Ovary (tissue), 9 donors: ENCODE results near the gene CAPN5. TPM values are rescaled to one million over a fixed set of nuclear protein-coding genes. Genes with fewer than 3 reads are reported as not detected.

Source experiments
- DNase-seq, 5 donors: peaks; one replicate each; pipeline ENCODE4 v3.0.0-alpha.2; 2019 to 2020
- H3K27ac ChIP-seq, 2 donors: fragments of 200-600 bp; one replicate each; pipeline versions ENCODE4 v1.5.1 to v1.8.0; 2019 to 2022
- H3K27me3 ChIP-seq: fragments of 200-600 bp; one replicate; pipeline ENCODE4 v1.8.0; 2022
- H3K36me3 ChIP-seq: fragments of 200-600 bp; sonication (generic); one replicate; pipeline ENCODE4 v1.5.1; 2019
- H3K4me1 ChIP-seq: one replicate; pipeline ENCODE4 v1.8.1; 2013; ENCODE audit warnings: mild to moderate bottlenecking, moderate library complexity; ENCODE audit not compliant: insufficient read depth
- H3K4me3 ChIP-seq: fragments of 200-600 bp; sonication (generic); one replicate; pipeline ENCODE4 v1.5.1; 2017
- H3K9me3 ChIP-seq, 2 donors: fragments of 200-600 bp in 1 of 2; sonication (generic) in 1 of 2; one replicate each; pipeline versions ENCODE4 v1.5.1 to v1.8.1; 2013 to 2019; ENCODE audit warnings: mild to moderate bottlenecking in 1 of 2, moderate library complexity in 1 of 2
- EP300 ChIP-seq: sonication (generic); formaldehyde crosslinking; IDR thresholded peaks from one replicate; pipeline ENCODE4 v1.6.1; 2017; ENCODE audit warnings: antibody characterized with exemption
- POLR2A ChIP-seq: fragments of 450-650 bp; IDR thresholded peaks from one replicate; pipeline ENCODE4 v1.6.1; 2017; ENCODE audit warnings: antibody characterized with exemption, mild to moderate bottlenecking, moderate library complexity
- WGBS, 3 donors: extraction: QIAGEN DNeasy Blood & Tissue Kit in 1 of 3; methylation state at CpG; one replicate each; pipeline versions ENCODE4 v1.1.5 to v1.1.7; 2013 to 2017; 5-methylcytosine and 5-hydroxymethylcytosine counted together
- intact Hi-C, 4 donors: fragments of 100-400 bp; cut with DNase I; formaldehyde crosslinking; loops; one replicate each; pipeline versions ENCODE4 v1.11.0 to v1.15.1; 2022 to 2023
- polyA plus RNA-seq, 2 donors: library from polyadenylated mRNA; stranded (reverse); fragments of 200-250 nt in 1 of 2; fragments of 350-450 nt in 1 of 2; fragmentation: Illumina TruSeq in 1 of 2; extraction: RNeasy Lipid Tissue Mini Kit (QIAGEN cat#74804) in 1 of 2; gene quantifications; one replicate each; pipeline ENCODE4 v1.2.3, GENCODE V29; 2013 to 2014
- total RNA-seq, 7 donors: library from RNA; depleted of rRNA in 2 of 7; stranded (reverse); fragments of >200 nt in 2 of 7; fragmentation: NEBNext Ultra II Directional in 3 of 7; extraction: Animal tissue kit (Norgen Biotek cat#: 25700) in 3 of 7; gene quantifications; one replicate each; pipeline versions ENCODE4 v1.1.0 to v1.2.4, GENCODE V29; 2016 to 2023
- TF ChIP-seq, protein P1 (sequence below), 3 donors: fragments of 450-650 bp in 2 of 3; fragments of 200-600 bp in 1 of 3; IDR thresholded peaks; one replicate each; pipeline versions ENCODE4 v1.5.1 to v1.8.0; 2016 to 2022; ENCODE audit warnings: antibody characterized with exemption in 3 of 3, mild to moderate bottlenecking in 1 of 3
- donor health status: DM: no; HTN: no; CAD: no; lungs with moderate emphysema.
- donor health status: DM: no; HTN: no; CAD: no.
- donor health status: Bipolar disorder and iron deficiency.
- donor health status: DM: yes; HTN: yes; CAD: no.
- donor health status: DM: no; HTN: no; CAD: no.
- donor health status: DM: yes; HTN: yes; CAD: no.

Gene CAPN5
- total and polyA plus RNA-seq, 9 donors: 3.0 to 82.2 (median 21.3) TPM

DNA sequence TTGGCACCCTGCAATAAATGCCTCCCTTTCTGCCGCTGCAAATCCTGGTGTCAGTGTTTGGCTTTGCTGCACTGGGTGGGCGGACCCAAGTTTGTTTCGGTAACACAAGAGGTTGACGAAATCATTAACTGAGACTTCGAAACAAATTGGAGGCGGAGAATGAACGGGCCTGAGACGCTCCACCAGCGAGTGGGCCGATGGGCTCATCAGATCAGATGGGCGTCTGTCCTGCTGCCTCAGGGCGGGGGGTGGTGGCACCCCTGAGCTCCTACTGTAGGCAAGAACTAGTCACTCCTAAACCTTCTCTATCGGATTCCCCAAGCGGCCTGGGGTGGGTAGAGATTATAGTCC lies 918 bp upstream of the CAPN5 start:
- DNase-seq: peak; percentile 52 to 76 (median 64)
- peak overlapping the region; percentile 88 to 90 for H3K27ac ChIP-seq
- H3K4me3 ChIP-seq: peak overlapping the region; percentile 78
- TF ChIP-seq, protein P1, sequence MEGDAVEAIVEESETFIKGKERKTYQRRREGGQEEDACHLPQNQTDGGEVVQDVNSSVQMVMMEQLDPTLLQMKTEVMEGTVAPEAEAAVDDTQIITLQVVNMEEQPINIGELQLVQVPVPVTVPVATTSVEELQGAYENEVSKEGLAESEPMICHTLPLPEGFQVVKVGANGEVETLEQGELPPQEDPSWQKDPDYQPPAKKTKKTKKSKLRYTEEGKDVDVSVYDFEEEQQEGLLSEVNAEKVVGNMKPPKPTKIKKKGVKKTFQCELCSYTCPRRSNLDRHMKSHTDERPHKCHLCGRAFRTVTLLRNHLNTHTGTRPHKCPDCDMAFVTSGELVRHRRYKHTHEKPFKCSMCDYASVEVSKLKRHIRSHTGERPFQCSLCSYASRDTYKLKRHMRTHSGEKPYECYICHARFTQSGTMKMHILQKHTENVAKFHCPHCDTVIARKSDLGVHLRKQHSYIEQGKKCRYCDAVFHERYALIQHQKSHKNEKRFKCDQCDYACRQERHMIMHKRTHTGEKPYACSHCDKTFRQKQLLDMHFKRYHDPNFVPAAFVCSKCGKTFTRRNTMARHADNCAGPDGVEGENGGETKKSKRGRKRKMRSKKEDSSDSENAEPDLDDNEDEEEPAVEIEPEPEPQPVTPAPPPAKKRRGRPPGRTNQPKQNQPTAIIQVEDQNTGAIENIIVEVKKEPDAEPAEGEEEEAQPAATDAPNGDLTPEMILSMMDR (IDR thresholded peaks at IDR 0.05): no peak
- TF ChIP-seq POLR2A: peak; percentile 58
- H3K27me3 ChIP-seq: no peaks in the 10 kb centered on the region
- intact Hi-C loops: no loop called here
- 7 to 18% (median 8%) methylated on average over 14 of the region's 14 CpGs for WGBS, 3 donors
- H3K36me3 ChIP-seq: no peaks in the 10 kb centered on the region
- no peaks in the 10 kb centered on the region for H3K9me3 ChIP-seq
- peaks cover 2% of the 10 kb centered on the region for H3K4me1 ChIP-seq

DNA sequence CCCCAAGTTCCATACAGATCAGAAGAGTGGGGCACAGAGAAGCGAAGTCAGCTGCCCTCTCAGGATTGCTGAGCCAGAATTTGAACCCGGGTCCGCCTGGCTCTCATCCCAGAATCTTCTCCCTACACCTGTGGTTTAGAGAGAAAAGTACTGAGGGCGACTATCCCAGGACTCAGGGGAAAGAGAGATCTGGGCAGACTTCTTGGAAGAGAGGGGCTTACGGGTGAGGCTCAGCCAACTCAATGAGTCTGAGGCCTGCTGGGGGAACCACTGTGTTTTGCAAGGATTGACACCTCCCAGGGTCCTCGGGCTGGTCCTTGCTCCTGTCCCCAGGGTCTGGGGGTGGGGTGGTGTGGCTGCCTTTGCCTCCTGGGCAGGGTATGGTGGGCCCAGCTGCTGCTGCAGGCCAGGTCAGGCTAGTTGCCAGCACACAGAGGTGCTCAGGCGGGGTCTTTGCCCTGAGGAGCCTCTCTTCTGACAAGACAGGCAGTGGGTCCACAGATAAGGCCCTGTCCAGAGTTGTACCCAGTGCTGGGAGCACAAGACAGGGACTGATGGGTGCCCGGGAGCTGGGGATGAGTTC lies 1.2 kb downstream of the CAPN5 start:
- H3K27me3 ChIP-seq: no peaks in the 10 kb centered on the region
- no peaks in the 10 kb centered on the region for H3K36me3 ChIP-seq
- H3K9me3 ChIP-seq: no peaks in the 10 kb centered on the region
- H3K4me1 ChIP-seq: peaks cover 12% of the 10 kb centered on the region
- no peak for TF ChIP-seq EP300
- TF ChIP-seq, protein P1 (IDR thresholded peaks at IDR 0.05): no peak
- TF ChIP-seq POLR2A: no peak
- DNase-seq: peak in 3 of 5 donors; percentile 24 to 43 (median 41)
- WGBS, 3 donors: 61 to 71% (median 66%) methylated on average over 8 of the region's 8 CpGs
- peak overlapping the region; percentile 78 for H3K4me3 ChIP-seq
- intact Hi-C loops: no loop called here
- no peak overlapping the region for H3K27ac ChIP-seq

DNA sequence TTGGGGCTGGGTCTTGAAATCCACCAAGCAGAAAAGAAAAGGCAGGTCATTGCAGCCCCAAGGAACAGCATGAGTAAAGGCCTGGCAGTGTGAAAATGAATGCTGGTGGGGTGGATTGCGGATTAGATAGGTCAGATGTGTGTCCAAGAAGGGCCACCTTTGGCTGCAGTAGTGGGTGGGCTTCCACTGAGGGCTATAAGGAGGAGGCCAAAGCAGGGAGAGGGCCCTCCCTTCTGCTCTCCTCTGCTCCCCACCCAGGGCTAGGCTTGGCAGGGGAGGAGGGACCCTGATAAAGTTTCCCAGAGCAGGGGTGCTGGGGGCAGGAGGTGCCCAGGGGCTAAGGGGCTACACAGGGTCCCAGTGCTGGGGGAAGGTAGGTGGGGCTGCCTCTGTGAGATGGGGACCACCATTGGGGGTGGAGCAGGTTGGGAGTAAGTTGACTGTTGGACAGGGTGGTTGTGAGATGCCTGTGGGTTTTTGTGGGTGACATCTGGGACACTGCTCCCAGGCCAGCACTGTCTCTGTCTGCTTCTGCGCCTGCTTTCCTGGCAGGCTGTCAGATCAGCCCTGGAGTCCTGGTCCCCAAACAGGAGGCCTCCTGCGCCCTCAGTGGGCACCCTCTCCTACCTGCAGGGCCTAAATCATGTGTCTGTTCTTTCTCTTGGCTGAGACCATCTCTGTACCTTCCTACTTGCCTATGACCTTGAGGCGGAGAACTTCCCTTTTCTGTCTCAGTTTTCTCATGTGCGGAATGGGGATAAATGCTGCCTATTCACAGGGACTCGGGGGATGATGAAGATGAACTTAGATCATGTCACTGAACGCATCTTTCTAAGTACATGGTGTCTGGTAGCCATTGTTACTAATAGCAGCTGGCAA lies 1.9 kb downstream of the CAPN5 start:
- Histone ChIP-seq H3K36me3 (no peaks in the 10 kb centered on the region), H3K27ac (no peak overlapping the region), H3K27me3 (no peaks in the 10 kb centered on the region), H3K4me1 (peaks cover 18% of the 10 kb centered on the region), H3K9me3 (no peaks in the 10 kb centered on the region), H3K4me3 (no peak overlapping the region)
- WGBS, 3 donors: 79 to 87% (median 81%) methylated on average over 7 of the region's 7 CpGs
- intact Hi-C loops: no loop called here
- no peak for TF ChIP-seq POLR2A
- peak in 4 of 5 donors; percentile 16 to 37 (median 30) for DNase-seq

DNA sequence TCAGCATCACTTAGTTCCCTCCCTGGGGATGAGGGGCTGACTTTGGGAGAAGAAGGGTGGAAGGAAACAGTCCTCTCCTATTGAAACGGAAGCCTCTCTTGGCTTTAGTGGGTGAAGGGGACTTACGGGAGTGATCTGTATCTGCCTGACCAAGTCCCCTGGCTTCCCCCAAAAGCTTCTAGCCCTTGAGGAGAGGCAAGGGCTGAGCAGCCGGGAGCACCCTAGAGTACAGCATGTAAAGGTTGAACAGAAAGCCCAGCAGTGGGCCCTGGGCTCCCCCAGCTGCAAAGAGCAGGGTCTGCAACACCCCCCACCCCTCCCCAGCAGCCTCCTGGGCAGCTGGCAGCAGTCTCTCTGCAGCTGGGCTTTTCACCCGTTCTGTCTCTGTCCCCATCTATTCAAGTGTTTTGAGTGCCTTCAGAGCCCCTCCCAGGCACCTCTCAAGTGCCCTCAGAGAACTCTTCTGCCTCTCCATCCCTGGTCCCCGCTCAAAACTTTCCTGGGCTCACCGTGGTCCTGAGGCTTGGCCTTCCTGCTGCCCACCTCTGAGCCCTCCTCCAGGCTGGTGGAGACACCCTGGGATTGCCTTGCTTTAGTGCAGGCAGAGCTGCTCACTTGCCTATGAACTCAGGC lies 2.7 kb downstream of the CAPN5 start:
- H3K27me3 ChIP-seq: no peaks in the 10 kb centered on the region
- no peak overlapping the region for H3K27ac ChIP-seq
- intact Hi-C loops: no loop called here
- peaks cover 24% of the 10 kb centered on the region for H3K4me1 ChIP-seq
- peak in 2 of 5 donors; percentile 7 to 14 for DNase-seq
- no peaks in the 10 kb centered on the region for H3K36me3 ChIP-seq
- no peak for TF ChIP-seq POLR2A
- TF ChIP-seq, protein P1 (IDR thresholded peaks at IDR 0.05): no peak
- TF ChIP-seq EP300: no peak
- H3K9me3 ChIP-seq: no peaks in the 10 kb centered on the region
- WGBS, 3 donors: 71 to 80% (median 75%) methylated on average over 6 of the region's 6 CpGs
- no peak overlapping the region for H3K4me3 ChIP-seq
